A549 (cell line): ENCODE data around the gene APRT. TPM values are rescaled to one million over a fixed set of nuclear protein-coding genes. Genes with fewer than 3 reads are reported as not detected.

Source experiments
- polyA plus RNA-seq, 4 experiments: library from polyadenylated mRNA; depleted of rRNA in 3 of 4; stranded (reverse); fragments of >200 nt; fragmentation: RNase III in 1 of 4; extraction: RNeasy Plus Mini Kit Qiagen cat#74134 plus additional on column Dnase treatment in 1 of 4; gene quantifications; 2 replicates in 3 of 4; 3 replicates in 1 of 4; pipeline ENCODE4 v1.2.3, GENCODE V29; 2011 to 2017

The APRT gene
- polyA plus RNA-seq, 2 of the 4 experiments (the other 2 are of a cell fraction) = 115 to 258 TPM

Other genes with a start within 250 kb of the APRT start
- gene ZC3H18, start 241.5 kb downstream of the APRT start, polyA plus RNA-seq (2011; rRNA removed) = 13.1 and 21.1 TPM in 2 replicates
- gene ZC3H18, start 241.5 kb downstream of the APRT start, polyA plus RNA-seq (2017; fragmentation: RNase III; extraction: RNeasy Plus Mini Kit Qiagen cat#74134 plus additional on column Dnase treatment) = 46.5 to 48.2 TPM (median 47.9 TPM) in 3 replicates
- gene IL17C, start 173.4 kb downstream of the APRT start, polyA plus RNA-seq (2011; rRNA removed) = not detected in 2 replicates
- not detected in 3 replicates for gene IL17C, start 173.4 kb downstream of the APRT start, polyA plus RNA-seq (2017; fragmentation: RNase III; extraction: RNeasy Plus Mini Kit Qiagen cat#74134 plus additional on column Dnase treatment)
- 69.1 and 75.7 TPM in 2 replicates for gene CYBA, start 160.9 kb downstream of the APRT start, polyA plus RNA-seq (2011; rRNA removed)
- gene CYBA, start 160.9 kb downstream of the APRT start, polyA plus RNA-seq (2017; fragmentation: RNase III; extraction: RNeasy Plus Mini Kit Qiagen cat#74134 plus additional on column Dnase treatment) = 160 to 185 TPM (median 175 TPM) in 3 replicates
- gene MVD, start 148.8 kb downstream of the APRT start, polyA plus RNA-seq (2011; rRNA removed) = 5.8 and 6.4 TPM in 2 replicates
- 28.6 to 43.1 TPM (median 39.0 TPM) in 3 replicates for gene MVD, start 148.8 kb downstream of the APRT start, polyA plus RNA-seq (2017; fragmentation: RNase III; extraction: RNeasy Plus Mini Kit Qiagen cat#74134 plus additional on column Dnase treatment)
- gene SNAI3, start 125.4 kb downstream of the APRT start, polyA plus RNA-seq (2011; rRNA removed) = not detected in 2 replicates
- 0.05 to 0.08 TPM in 2 of 3 replicates, not detected in the other for gene SNAI3, start 125.4 kb downstream of the APRT start, polyA plus RNA-seq (2017; fragmentation: RNase III; extraction: RNeasy Plus Mini Kit Qiagen cat#74134 plus additional on column Dnase treatment)
- 7.9 and 9.4 TPM in 2 replicates for gene RNF166, start 105.5 kb downstream of the APRT start, polyA plus RNA-seq (2011; rRNA removed)
- gene RNF166, start 105.5 kb downstream of the APRT start, polyA plus RNA-seq (2017; fragmentation: RNase III; extraction: RNeasy Plus Mini Kit Qiagen cat#74134 plus additional on column Dnase treatment) = 10.4 to 11.6 TPM (median 11.6 TPM) in 3 replicates
- 12.9 and 16.4 TPM in 2 replicates for gene CTU2, start 105.4 kb downstream of the APRT start, polyA plus RNA-seq (2011; rRNA removed)
- gene CTU2, start 105.4 kb downstream of the APRT start, polyA plus RNA-seq (2017; fragmentation: RNase III; extraction: RNeasy Plus Mini Kit Qiagen cat#74134 plus additional on column Dnase treatment) = 20.9 to 22.3 TPM (median 21.8 TPM) in 3 replicates
- 26.1 and 35.9 TPM in 2 replicates for gene PIEZO1, start 26.7 kb downstream of the APRT start, polyA plus RNA-seq (2011; rRNA removed)
- 78.3 to 84.7 TPM (median 79.1 TPM) in 3 replicates for gene PIEZO1, start 26.7 kb downstream of the APRT start, polyA plus RNA-seq (2017; fragmentation: RNase III; extraction: RNeasy Plus Mini Kit Qiagen cat#74134 plus additional on column Dnase treatment)
- 3.4 and 3.8 TPM in 2 replicates for gene CDT1, start 8.1 kb downstream of the APRT start, polyA plus RNA-seq (2011; rRNA removed)
- gene CDT1, start 8.1 kb downstream of the APRT start, polyA plus RNA-seq (2017; fragmentation: RNase III; extraction: RNeasy Plus Mini Kit Qiagen cat#74134 plus additional on column Dnase treatment) = 16.0 to 17.5 TPM (median 17.0 TPM) in 3 replicates
- gene GALNS, start 45.0 kb upstream of the APRT start, polyA plus RNA-seq (2011; rRNA removed) = 7.0 and 14.7 TPM in 2 replicates
- gene GALNS, start 45.0 kb upstream of the APRT start, polyA plus RNA-seq (2017; fragmentation: RNase III; extraction: RNeasy Plus Mini Kit Qiagen cat#74134 plus additional on column Dnase treatment) = 27.9 to 31.2 TPM (median 29.9 TPM) in 3 replicates
- 70.3 and 77.0 TPM in 2 replicates for gene TRAPPC2L, start 45.2 kb upstream of the APRT start, polyA plus RNA-seq (2011; rRNA removed)
- gene TRAPPC2L, start 45.2 kb upstream of the APRT start, polyA plus RNA-seq (2017; fragmentation: RNase III; extraction: RNeasy Plus Mini Kit Qiagen cat#74134 plus additional on column Dnase treatment) = 69.4 to 80.2 TPM (median 77.5 TPM) in 3 replicates
- not detected in 2 replicates for gene PABPN1L, start 54.7 kb upstream of the APRT start, polyA plus RNA-seq (2011; rRNA removed)
- gene PABPN1L, start 54.7 kb upstream of the APRT start, polyA plus RNA-seq (2017; fragmentation: RNase III; extraction: RNeasy Plus Mini Kit Qiagen cat#74134 plus additional on column Dnase treatment) = not detected in 3 replicates
- gene CBFA2T3, start 165.3 kb upstream of the APRT start, polyA plus RNA-seq (2011; rRNA removed) = not detected in 2 replicates
- gene CBFA2T3, start 165.3 kb upstream of the APRT start, polyA plus RNA-seq (2017; fragmentation: RNase III; extraction: RNeasy Plus Mini Kit Qiagen cat#74134 plus additional on column Dnase treatment) = 0.05 to 0.34 TPM (median 0.08 TPM) in 3 replicates